ENCODE data around the gene RPUSD3. TPM values are rescaled to one million over a fixed set of nuclear protein-coding genes. Genes with fewer than 3 reads are reported as not detected.

RPUSD3 gene
- polyA plus RNA-seq, 2 donors: 30.7 to 31.6 TPM

- H3K9me3 ChIP-seq (ENCODE audit: control insufficient read depth in 2 of 2, insufficient read depth in 1 of 2, low read depth in 1 of 2, low read length in 1 of 2): no peaks in the 10 kb centered on the region
- peak within 1 kb of the TSS; percentile 76 to 91 for H3K27ac ChIP-seq (ENCODE audit: low read depth in 2 of 2, low read length in 1 of 2)
- H3K27me3 ChIP-seq (ENCODE audit: control insufficient read depth in 1 of 2, insufficient read depth in 2 of 2, low read length in 2 of 2): no peaks in the 10 kb centered on the region
- H3K36me3 ChIP-seq (ENCODE audit: control insufficient read depth in 2 of 2, insufficient read depth in 2 of 2, low read length in 1 of 2): peaks cover 13 to 19% of the 10 kb centered on the region in 2 donors
- H3K4me3 ChIP-seq (ENCODE audit: low read depth in 1 of 2, low read length in 2 of 2): peak within 1 kb of the TSS; percentile 52 to 60
- 1% methylated on average over 43 to 76 of the region's 76 CpGs for whole genome bisulfite sequencing, 2 donors
- peaks cover 3 to 6% of the 10 kb centered on the region in 2 donors for H3K4me1 ChIP-seq (ENCODE audit: control insufficient read depth in 2 of 2, insufficient read depth in 2 of 2, low read length in 1 of 2)
Measured at GRCh38 chr3:9809615-9810432, 34.0 kb downstream of the RPUSD3 start, which contains the start of gene TTLL3. Gene TTLL3, plus strand, starts transcription at chr3:9810262. Its CDS starts 400 bp downstream, at chr3:9810662.

- H3K27ac ChIP-seq (ENCODE audit: low read depth in 2 of 2, low read length in 1 of 2): peak overlapping the region; percentile 76 to 91
- H3K9me3 ChIP-seq (ENCODE audit: control insufficient read depth in 2 of 2, insufficient read depth in 1 of 2, low read depth in 1 of 2, low read length in 1 of 2): no peaks in the 10 kb centered on the region
- H3K36me3 ChIP-seq (ENCODE audit: control insufficient read depth in 2 of 2, insufficient read depth in 2 of 2, low read length in 1 of 2): peaks cover 19 to 23% of the 10 kb centered on the region in 2 donors
- peak overlapping the region in 1 of 2 donors; percentile 52 for H3K4me3 ChIP-seq (ENCODE audit: low read depth in 1 of 2, low read length in 2 of 2)
- peaks cover 3 to 6% of the 10 kb centered on the region in 2 donors for H3K4me1 ChIP-seq (ENCODE audit: control insufficient read depth in 2 of 2, insufficient read depth in 2 of 2, low read length in 1 of 2)
- 70 to 72% methylated on average over 4 of the region's 4 CpGs for WGBS, 2 donors
- H3K27me3 ChIP-seq (ENCODE audit: control insufficient read depth in 1 of 2, insufficient read depth in 2 of 2, low read length in 2 of 2): no peaks in the 10 kb centered on the region
Measured at GRCh38 chr3:9809239-9809614, 34.6 kb downstream of the RPUSD3 start.

GRCh38 chr3:9808345-9809037 lies 35.3 kb downstream of the RPUSD3 start:
- Histone ChIP-seq H3K4me3 (ENCODE audit: low read depth in 1 of 2, low read length in 2 of 2) (no peak overlapping the region), H3K9me3 (ENCODE audit: control insufficient read depth in 2 of 2, insufficient read depth in 1 of 2, low read depth in 1 of 2, low read length in 1 of 2) (no peaks in the 10 kb centered on the region), H3K27me3 (ENCODE audit: control insufficient read depth in 1 of 2, insufficient read depth in 2 of 2, low read length in 2 of 2) (no peaks in the 10 kb centered on the region), H3K27ac (ENCODE audit: low read depth in 2 of 2, low read length in 1 of 2) (peak overlapping the region; percentile 76 to 91), H3K4me1 (ENCODE audit: control insufficient read depth in 2 of 2, insufficient read depth in 2 of 2, low read length in 1 of 2) (peaks cover 3 to 6% of the 10 kb centered on the region in 2 donors), H3K36me3 (ENCODE audit: control insufficient read depth in 2 of 2, insufficient read depth in 2 of 2, low read length in 1 of 2) (peaks cover 26 to 30% of the 10 kb centered on the region in 2 donors)
- WGBS, 2 donors: 66 to 71% methylated on average over 7 of the region's 7 CpGs

- Histone ChIP-seq H3K9me3 (ENCODE audit: control insufficient read depth in 2 of 2, insufficient read depth in 1 of 2, low read depth in 1 of 2, low read length in 1 of 2) (no peaks in the 10 kb centered on the region), H3K4me3 (ENCODE audit: low read depth in 1 of 2, low read length in 2 of 2) (no peak overlapping the region), H3K27ac (ENCODE audit: low read depth in 2 of 2, low read length in 1 of 2) (no peak overlapping the region), H3K4me1 (ENCODE audit: control insufficient read depth in 2 of 2, insufficient read depth in 2 of 2, low read length in 1 of 2) (peaks cover 3 to 6% of the 10 kb centered on the region in 2 donors), H3K36me3 (ENCODE audit: control insufficient read depth in 2 of 2, insufficient read depth in 2 of 2, low read length in 1 of 2) (peaks cover 29 to 33% of the 10 kb centered on the region in 2 donors), H3K27me3 (ENCODE audit: control insufficient read depth in 1 of 2, insufficient read depth in 2 of 2, low read length in 2 of 2) (no peaks in the 10 kb centered on the region)
- WGBS, 2 donors: 71 to 89% methylated on average over 2 of the region's 2 CpGs
Measured at GRCh38 chr3:9807981-9808344, 35.8 kb downstream of the RPUSD3 start.

GRCh38 chr3:9806688-9807589 lies 36.9 kb downstream of the RPUSD3 start:
- peaks cover 3 to 6% of the 10 kb centered on the region in 2 donors for H3K4me1 ChIP-seq (ENCODE audit: control insufficient read depth in 2 of 2, insufficient read depth in 2 of 2, low read length in 1 of 2)
- H3K9me3 ChIP-seq (ENCODE audit: control insufficient read depth in 2 of 2, insufficient read depth in 1 of 2, low read depth in 1 of 2, low read length in 1 of 2): no peaks in the 10 kb centered on the region
- H3K27me3 ChIP-seq (ENCODE audit: control insufficient read depth in 1 of 2, insufficient read depth in 2 of 2, low read length in 2 of 2): no peaks in the 10 kb centered on the region
- H3K4me3 ChIP-seq (ENCODE audit: low read depth in 1 of 2, low read length in 2 of 2): no peak overlapping the region
- H3K27ac ChIP-seq (ENCODE audit: low read depth in 2 of 2, low read length in 1 of 2): no peak overlapping the region
- peaks cover 29 to 32% of the 10 kb centered on the region in 2 donors for H3K36me3 ChIP-seq (ENCODE audit: control insufficient read depth in 2 of 2, insufficient read depth in 2 of 2, low read length in 1 of 2)
- WGBS, 2 donors: 86 to 95% methylated on average over 7 of the region's 7 CpGs

- peaks cover 3 to 5% of the 10 kb centered on the region in 2 donors for H3K4me1 ChIP-seq (ENCODE audit: control insufficient read depth in 2 of 2, insufficient read depth in 2 of 2, low read length in 1 of 2)
- H3K9me3 ChIP-seq (ENCODE audit: control insufficient read depth in 2 of 2, insufficient read depth in 1 of 2, low read depth in 1 of 2, low read length in 1 of 2): no peaks in the 10 kb centered on the region
- no peaks in the 10 kb centered on the region for H3K27me3 ChIP-seq (ENCODE audit: control insufficient read depth in 1 of 2, insufficient read depth in 2 of 2, low read length in 2 of 2)
- WGBS, 2 donors: 87 to 89% methylated on average over 12 of the region's 12 CpGs
- peaks cover 29 to 35% of the 10 kb centered on the region in 2 donors for H3K36me3 ChIP-seq (ENCODE audit: control insufficient read depth in 2 of 2, insufficient read depth in 2 of 2, low read length in 1 of 2)
- no peak overlapping the region for H3K4me3 ChIP-seq (ENCODE audit: low read depth in 1 of 2, low read length in 2 of 2)
- no peak overlapping the region for H3K27ac ChIP-seq (ENCODE audit: low read depth in 2 of 2, low read length in 1 of 2)
Measured at GRCh38 chr3:9806137-9806536, 37.7 kb downstream of the RPUSD3 start.

- H3K27me3 ChIP-seq (ENCODE audit: control insufficient read depth in 1 of 2, insufficient read depth in 2 of 2, low read length in 2 of 2): no peaks in the 10 kb centered on the region
- WGBS, 2 donors: 79 to 89% methylated on average over 5 of the region's 5 CpGs
- H3K27ac ChIP-seq (ENCODE audit: low read depth in 2 of 2, low read length in 1 of 2): no peak overlapping the region
- peaks cover 0 to 3% of the 10 kb centered on the region in 2 donors for H3K4me1 ChIP-seq (ENCODE audit: control insufficient read depth in 2 of 2, insufficient read depth in 2 of 2, low read length in 1 of 2)
- H3K36me3 ChIP-seq (ENCODE audit: control insufficient read depth in 2 of 2, insufficient read depth in 2 of 2, low read length in 1 of 2): peaks cover 29 to 41% of the 10 kb centered on the region in 2 donors
- H3K9me3 ChIP-seq (ENCODE audit: control insufficient read depth in 2 of 2, insufficient read depth in 1 of 2, low read depth in 1 of 2, low read length in 1 of 2): no peaks in the 10 kb centered on the region
- H3K4me3 ChIP-seq (ENCODE audit: low read depth in 1 of 2, low read length in 2 of 2): no peak overlapping the region
Measured at GRCh38 chr3:9804996-9805395, 38.8 kb downstream of the RPUSD3 start.

GRCh38 chr3:9803494-9803893 lies 40.3 kb downstream of the RPUSD3 start:
- Histone ChIP-seq H3K36me3 (ENCODE audit: control insufficient read depth in 2 of 2, insufficient read depth in 2 of 2, low read length in 1 of 2) (peaks cover 35 to 46% of the 10 kb centered on the region in 2 donors), H3K27ac (ENCODE audit: low read depth in 2 of 2, low read length in 1 of 2) (peak overlapping the region in 1 of 2 donors; percentile 45)
- 75 to 89% methylated on average over 1 of the region's 1 CpG for WGBS, 2 donors

GRCh38 chr3:9800529-9800928 lies 43.3 kb downstream of the RPUSD3 start:
- no peaks in the 10 kb centered on the region for H3K4me1 ChIP-seq (ENCODE audit: control insufficient read depth in 2 of 2, insufficient read depth in 2 of 2, low read length in 1 of 2)
- WGBS, 2 donors: 88 to 89% methylated on average over 5 of the region's 5 CpGs

More at GRCh38 chr3:9803494-9803893, 40.3 kb downstream of the RPUSD3 start:
- Histone ChIP-seq H3K27me3 (ENCODE audit: control insufficient read depth in 1 of 2, insufficient read depth in 2 of 2, low read length in 2 of 2) (no peaks in the 10 kb centered on the region), H3K4me1 (ENCODE audit: control insufficient read depth in 2 of 2, insufficient read depth in 2 of 2, low read length in 1 of 2) (no peaks in the 10 kb centered on the region), H3K9me3 (ENCODE audit: control insufficient read depth in 2 of 2, insufficient read depth in 1 of 2, low read depth in 1 of 2, low read length in 1 of 2) (no peaks in the 10 kb centered on the region), H3K4me3 (ENCODE audit: low read depth in 1 of 2, low read length in 2 of 2) (no peak overlapping the region)

More at GRCh38 chr3:9800529-9800928, 43.3 kb downstream of the RPUSD3 start:
- Histone ChIP-seq H3K36me3 (ENCODE audit: control insufficient read depth in 2 of 2, insufficient read depth in 2 of 2, low read length in 1 of 2) (peaks cover 30 to 44% of the 10 kb centered on the region in 2 donors), H3K4me3 (ENCODE audit: low read depth in 1 of 2, low read length in 2 of 2) (no peak overlapping the region), H3K27me3 (ENCODE audit: control insufficient read depth in 1 of 2, insufficient read depth in 2 of 2, low read length in 2 of 2) (no peaks in the 10 kb centered on the region), H3K27ac (ENCODE audit: low read depth in 2 of 2, low read length in 1 of 2) (no peak overlapping the region), H3K9me3 (ENCODE audit: control insufficient read depth in 2 of 2, insufficient read depth in 1 of 2, low read depth in 1 of 2, low read length in 1 of 2) (no peaks in the 10 kb centered on the region)
